Right lobe of liver (tissue), 4 donors: ENCODE measurements around the gene P2RX2.

Experiments used
- CTCF ChIP-seq, 4 donors: fragments of 200-600 bp in 3 of 4; fragments of 450-650 bp in 1 of 4; IDR thresholded peaks; one replicate each; pipeline versions ENCODE4 v1.5.1 to v1.8.0; 2016 to 2022; ENCODE audit warnings: antibody characterized with exemption in 4 of 4, mild to moderate bottlenecking in 2 of 4
- POLR2A ChIP-seq: fragments of 450-650 bp; IDR thresholded peaks from one replicate; pipeline ENCODE4 v1.6.1; 2017; ENCODE audit warnings: antibody characterized with exemption, mild to moderate bottlenecking
- donor health status: DM: no; HTN: no; CAD: no.
- donor health status: DM: no; HTN: no; CAD: no.
- donor health status: DM: no; HTN: yes; CAD: no.

GRCh38 chr12:132657004-132657727, 38.6 kb downstream of the P2RX2 start:
- TF ChIP-seq CTCF (IDR thresholded peaks at IDR 0.05) (peak in 3 of 4 donors; percentile 18 to 36 (median 18)), POLR2A (no peak)
